ENCODE measurements around the gene DPH5.

The DPH5 gene

GRCh38 chr1:101000131-101000873 lies 25.3 kb downstream of the DPH5 start:
- TF ChIP-seq CTCF (IDR thresholded peaks at IDR 0.05; ENCODE audit: low read depth, low read length) = no peak
- TF ChIP-seq, protein P1, sequence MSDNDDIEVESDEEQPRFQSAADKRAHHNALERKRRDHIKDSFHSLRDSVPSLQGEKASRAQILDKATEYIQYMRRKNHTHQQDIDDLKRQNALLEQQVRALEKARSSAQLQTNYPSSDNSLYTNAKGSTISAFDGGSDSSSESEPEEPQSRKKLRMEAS (IDR thresholded peaks at IDR 0.05; ENCODE audit: low read depth, low read length) = no peak
- no peak for TF ChIP-seq MYC (IDR thresholded peaks at IDR 0.05; ENCODE audit: low read depth, low read length)
- TF ChIP-seq POLR2A (IDR thresholded peaks at IDR 0.05; ENCODE audit: extremely low read depth, insufficient read length) = no peak
- no peak for DNase-seq (ENCODE audit: low read depth)
- H3K4me3 ChIP-seq (ENCODE audit: low read depth, low read length) = no peak overlapping the region

- no peak for DNase-seq (ENCODE audit: low read depth)
- no peak overlapping the region for H3K4me3 ChIP-seq (ENCODE audit: low read depth, low read length)
- TF ChIP-seq, protein P1 (IDR thresholded peaks at IDR 0.05; ENCODE audit: low read depth, low read length) = no peak
- TF ChIP-seq POLR2A (IDR thresholded peaks at IDR 0.05; ENCODE audit: extremely low read depth, insufficient read length) = no peak
- no peak for TF ChIP-seq MYC (IDR thresholded peaks at IDR 0.05; ENCODE audit: low read depth, low read length)
- TF ChIP-seq CTCF (IDR thresholded peaks at IDR 0.05; ENCODE audit: low read depth, low read length) = no peak
These were observed 27.2 kb downstream of the DPH5 start for GRCh38 chr1:100998426-100998825.

DNA sequence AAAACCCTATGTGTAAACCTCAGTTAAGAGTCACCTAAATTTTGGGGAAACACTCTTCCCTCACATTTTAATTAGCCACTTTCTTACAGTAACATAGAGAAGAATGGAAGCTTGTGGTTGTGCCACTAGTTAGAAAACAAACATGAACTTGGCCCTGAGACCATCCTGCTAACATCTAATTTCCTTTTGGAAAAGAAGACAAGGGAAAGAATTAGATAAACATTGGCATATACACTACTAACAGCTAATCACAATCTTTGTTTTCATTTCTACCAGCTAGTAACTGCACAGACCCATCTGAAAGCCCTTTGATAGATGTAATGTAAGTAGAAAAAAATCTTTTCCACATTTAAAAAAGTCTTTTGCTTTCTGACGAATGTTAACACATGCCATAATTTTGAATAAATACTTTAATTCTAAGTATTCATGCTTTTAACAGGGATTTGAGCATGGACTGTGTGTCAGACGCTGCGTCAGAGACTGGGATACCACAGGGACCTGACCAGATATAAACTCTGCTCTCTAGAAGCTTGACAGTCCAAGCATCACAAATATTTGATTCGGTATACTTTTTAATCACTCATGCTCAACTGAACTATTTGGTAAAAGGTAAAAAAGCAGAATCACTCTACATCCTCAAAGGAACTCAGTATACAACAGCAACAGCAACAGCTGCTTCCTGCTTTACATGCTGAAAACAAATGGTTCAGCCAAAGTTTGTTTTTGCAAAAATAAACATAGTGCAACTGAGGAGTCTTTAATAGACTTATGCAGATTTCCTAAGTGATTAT lies 30.2 kb downstream of the DPH5 start:
- H3K4me3 ChIP-seq (ENCODE audit: low read depth, low read length) = no peak overlapping the region
- TF ChIP-seq POLR2A (IDR thresholded peaks at IDR 0.05; ENCODE audit: extremely low read depth, insufficient read length) (no peak), MYC (IDR thresholded peaks at IDR 0.05; ENCODE audit: low read depth, low read length) (no peak), CTCF (IDR thresholded peaks at IDR 0.05; ENCODE audit: low read depth, low read length) (no peak)
- TF ChIP-seq, protein P1 (IDR thresholded peaks at IDR 0.05; ENCODE audit: low read depth, low read length) = no peak
- no peak for DNase-seq (ENCODE audit: low read depth)

- no peak for DNase-seq (ENCODE audit: low read depth)
- no peak overlapping the region for H3K4me3 ChIP-seq (ENCODE audit: low read depth, low read length)
- TF ChIP-seq MYC (IDR thresholded peaks at IDR 0.05; ENCODE audit: low read depth, low read length) (no peak), CTCF (IDR thresholded peaks at IDR 0.05; ENCODE audit: low read depth, low read length) (no peak), POLR2A (IDR thresholded peaks at IDR 0.05; ENCODE audit: extremely low read depth, insufficient read length) (no peak)
- TF ChIP-seq, protein P1 (IDR thresholded peaks at IDR 0.05; ENCODE audit: low read depth, low read length) = no peak
These were observed 36.1 kb downstream of the DPH5 start for GRCh38 chr1:100989306-100990077.

- TF ChIP-seq MYC (IDR thresholded peaks at IDR 0.05; ENCODE audit: low read depth, low read length) (no peak), POLR2A (IDR thresholded peaks at IDR 0.05; ENCODE audit: extremely low read depth, insufficient read length) (no peak), CTCF (IDR thresholded peaks at IDR 0.05; ENCODE audit: low read depth, low read length) (no peak)
- TF ChIP-seq, protein P1 (IDR thresholded peaks at IDR 0.05; ENCODE audit: low read depth, low read length) = no peak
- no peak overlapping the region for H3K4me3 ChIP-seq (ENCODE audit: low read depth, low read length)
- no peak for DNase-seq (ENCODE audit: low read depth)
These were observed 37.5 kb downstream of the DPH5 start for GRCh38 chr1:100988121-100988520.

Measured in NB4 (cell line).